Progenitor cell of endocrine pancreas (in vitro differentiated cells): ENCODE results near the gene CALML3. TPM values are rescaled to one million over a fixed set of nuclear protein-coding genes. Genes with fewer than 3 reads are reported as not detected.

ENCODE experiments used
- DNase-seq: peaks from one replicate; pipeline ENCODE4 v3.0.0; 2021; ENCODE audit warnings: low spot score; ENCODE audit not compliant: unreplicated experiment
- H3K27ac Mint-ChIP-seq: 2 replicates; pipeline ENCODE4 v1.8.0; 2021; ENCODE audit warnings: mild to moderate bottlenecking, moderate library complexity, mixed read lengths
- H3K27me3 Mint-ChIP-seq: 2 replicates; pipeline ENCODE4 v1.8.0; 2021; ENCODE audit warnings: mixed read lengths
- H3K36me3 Mint-ChIP-seq: 2 replicates; pipeline ENCODE4 v1.8.0; 2022; ENCODE audit warnings: mixed read lengths; ENCODE audit not compliant: insufficient read depth
- H3K4me1 Mint-ChIP-seq: 2 replicates; pipeline ENCODE4 v1.8.0; 2021; ENCODE audit warnings: low read depth, mixed read lengths
- H3K4me3 Mint-ChIP-seq: 2 replicates; pipeline ENCODE4 v1.8.0; 2021; ENCODE audit warnings: low read depth, mild to moderate bottlenecking, moderate library complexity, mixed read lengths
- H3K9me3 Mint-ChIP-seq: 2 replicates; pipeline ENCODE4 v1.8.0; 2021; ENCODE audit warnings: low read depth, mixed read lengths
- CTCF ChIP-seq: fragments of 200-600 bp; sonication (generic); IDR thresholded peaks from one replicate; pipeline ENCODE4 v1.5.0; 2021; ENCODE audit warnings: antibody characterized with exemption, mild to moderate bottlenecking; ENCODE audit not compliant: unreplicated experiment
- total RNA-seq: library from RNA; stranded (reverse); gene quantifications from 2 replicates; pipeline ENCODE4 v1.2.1, GENCODE V29; 2021

The CALML3 gene
- total RNA-seq, 1 donor from 2014 or later = not detected

GRCh38 chr10:5506751-5507648 is 17.8 kb upstream of the CALML3 start:
- no peak for TF ChIP-seq CTCF
- Mint-ChIP-seq H3K4me3 (no peak overlapping the region), H3K36me3 (no peaks in the 10 kb centered on the region), H3K9me3 (no peaks in the 10 kb centered on the region), H3K27ac (no peak overlapping the region), H3K27me3 (peaks cover 15% of the 10 kb centered on the region), H3K4me1 (peaks cover 19% of the 10 kb centered on the region)
- DNase-seq = no peak

GRCh38 chr10:5507649-5508131 is 17.1 kb upstream of the CALML3 start:
- H3K4me1 Mint-ChIP-seq = peaks cover 17% of the 10 kb centered on the region
- no peak overlapping the region for H3K27ac Mint-ChIP-seq
- no peak overlapping the region for H3K4me3 Mint-ChIP-seq
- no peaks in the 10 kb centered on the region for H3K9me3 Mint-ChIP-seq
- no peak for TF ChIP-seq CTCF
- peaks cover 21% of the 10 kb centered on the region for H3K27me3 Mint-ChIP-seq
- H3K36me3 Mint-ChIP-seq = no peaks in the 10 kb centered on the region
- no peak for DNase-seq

GRCh38 chr10:5508161-5508604 is 16.6 kb upstream of the CALML3 start:
- H3K4me3 Mint-ChIP-seq = no peak overlapping the region
- no peaks in the 10 kb centered on the region for H3K9me3 Mint-ChIP-seq
- no peak for TF ChIP-seq CTCF
- DNase-seq = no peak
- peaks cover 12% of the 10 kb centered on the region for H3K4me1 Mint-ChIP-seq
- no peak overlapping the region for H3K27ac Mint-ChIP-seq
- H3K36me3 Mint-ChIP-seq = no peaks in the 10 kb centered on the region
- H3K27me3 Mint-ChIP-seq = peaks cover 25% of the 10 kb centered on the region

GRCh38 chr10:5508786-5509185 is 16.0 kb upstream of the CALML3 start:
- peaks cover 29% of the 10 kb centered on the region for H3K27me3 Mint-ChIP-seq
- H3K36me3 Mint-ChIP-seq = no peaks in the 10 kb centered on the region
- no peak overlapping the region for H3K4me3 Mint-ChIP-seq
- peaks cover 6% of the 10 kb centered on the region for H3K4me1 Mint-ChIP-seq
- no peaks in the 10 kb centered on the region for H3K9me3 Mint-ChIP-seq
- no peak overlapping the region for H3K27ac Mint-ChIP-seq
- DNase-seq = no peak
- TF ChIP-seq CTCF = no peak

- Mint-ChIP-seq H3K36me3 (no peaks in the 10 kb centered on the region), H3K27me3 (peaks cover 29% of the 10 kb centered on the region), H3K4me3 (no peak overlapping the region), H3K27ac (no peak overlapping the region), H3K9me3 (no peaks in the 10 kb centered on the region), H3K4me1 (peaks cover 2% of the 10 kb centered on the region)
- no peak for TF ChIP-seq CTCF
- DNase-seq = no peak
Measured at GRCh38 chr10:5509236-5509635, 15.5 kb upstream of the CALML3 start.
